ENCODE data around the gene NFE2. TPM values are rescaled to one million over a fixed set of nuclear protein-coding genes. Genes with fewer than 3 reads are reported as not detected.
"Not testable (repeated sequence)": the region's sequence is repeated elsewhere in the genome, so short reads cannot be mapped to it uniquely, and the experiment has no call there.

The NFE2 gene
- total RNA-seq, 1 experiment from 2014 or later, result not detected

DNA sequence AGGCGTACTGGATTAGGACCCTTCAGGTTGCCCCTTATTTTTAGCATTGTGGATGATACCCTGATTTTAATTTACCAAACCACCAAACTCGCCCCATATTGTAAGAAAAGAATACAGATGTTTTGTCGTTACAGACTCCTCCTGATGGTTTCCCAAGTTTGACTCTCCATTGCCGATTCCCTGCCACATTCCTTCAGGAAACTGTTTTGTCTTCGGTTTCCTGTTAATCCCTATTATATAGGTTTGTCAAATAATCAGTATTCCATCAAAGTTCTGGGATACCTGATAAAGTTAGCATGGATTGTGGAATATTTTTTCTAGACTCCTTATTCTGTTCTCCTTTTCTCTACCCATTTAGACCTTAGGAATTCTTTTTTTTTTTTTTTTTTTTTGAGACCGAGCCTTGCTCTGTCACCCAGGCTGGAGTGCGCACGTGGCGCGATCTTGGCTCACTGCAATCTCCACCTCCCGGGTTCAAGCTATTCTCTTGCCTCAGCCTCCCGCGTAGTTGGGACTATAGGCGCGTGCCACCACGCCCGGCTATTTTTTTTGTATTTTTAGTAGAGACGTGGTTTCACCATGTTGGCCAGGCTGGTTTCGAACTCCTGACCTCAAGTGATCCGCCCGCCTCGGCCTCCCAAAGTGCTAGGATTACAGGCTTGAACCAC is 24.8 kb upstream of the NFE2 start:
- not testable (repeated sequence) for H3K36me3 ChIP-seq; DNase-seq; H3K27me3 ChIP-seq; H3K4me1 ChIP-seq; H3K9me3 ChIP-seq (replicated peaks)
- H3K27ac ChIP-seq, result peak overlapping the region; percentile 68
- peak overlapping the region; percentile 73 for H3K4me3 ChIP-seq

DNA sequence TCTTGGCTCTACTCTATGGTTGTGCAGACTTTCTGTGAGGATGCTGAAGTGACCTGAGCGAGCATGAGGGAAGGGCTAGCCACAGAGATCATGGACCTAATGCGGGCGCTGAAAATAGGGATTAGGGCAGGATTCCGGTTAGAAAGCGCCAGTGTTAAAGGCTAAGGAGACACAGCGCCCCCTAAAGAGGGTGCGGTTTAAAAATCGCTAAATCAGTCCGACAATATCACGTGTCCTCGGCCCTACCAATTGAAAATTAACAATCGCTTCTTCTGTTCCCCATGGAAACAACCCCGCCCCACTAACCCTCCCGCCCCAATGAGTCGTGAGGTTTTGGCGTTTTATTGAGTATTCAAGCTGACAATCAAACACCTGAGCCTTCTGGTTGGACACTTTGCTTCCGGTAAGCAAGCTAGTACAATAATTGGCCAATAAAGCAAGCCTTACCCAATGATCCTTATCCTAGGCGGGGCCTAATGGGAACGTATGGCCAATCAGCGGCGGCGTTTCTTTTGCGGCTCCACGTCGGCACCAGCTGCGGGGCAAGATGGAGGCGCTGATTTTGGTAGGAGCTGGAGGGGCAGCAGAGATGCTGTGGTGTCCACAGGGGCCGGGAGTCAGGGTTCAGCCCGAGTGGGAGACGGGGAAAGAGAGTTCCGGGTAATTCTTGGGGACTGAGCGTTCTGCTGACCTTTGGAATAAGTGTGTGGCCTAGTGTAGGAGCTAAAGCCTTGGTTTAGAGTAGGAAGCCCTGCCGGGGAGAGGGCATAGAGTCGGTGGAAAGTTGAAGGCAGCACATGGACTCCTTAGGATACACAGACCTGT is 24.0 kb upstream of the NFE2 start, which contains the start of gene COPZ1:
Gene COPZ1 (plus strand): TSS at position 515 of the 825 bp plus-strand sequence. CDS start 33 bp downstream, at position 548.
- no peaks in the 10 kb centered on the region; the same call in 1 of the 2 replicates for H3K4me1 ChIP-seq
- H3K4me3 ChIP-seq, result peak within 1 kb of the TSS; percentile 73
- H3K27me3 ChIP-seq, result no peaks in the 10 kb centered on the region
- peaks cover 7% of the 10 kb centered on the region; the same call in 1 of the 2 replicates for H3K36me3 ChIP-seq
- no peaks in the 10 kb centered on the region for H3K9me3 ChIP-seq (replicated peaks)
- peak within 1 kb of the TSS; percentile 68 for H3K27ac ChIP-seq
- peak; percentile 97 to 99 for DNase-seq

DNA sequence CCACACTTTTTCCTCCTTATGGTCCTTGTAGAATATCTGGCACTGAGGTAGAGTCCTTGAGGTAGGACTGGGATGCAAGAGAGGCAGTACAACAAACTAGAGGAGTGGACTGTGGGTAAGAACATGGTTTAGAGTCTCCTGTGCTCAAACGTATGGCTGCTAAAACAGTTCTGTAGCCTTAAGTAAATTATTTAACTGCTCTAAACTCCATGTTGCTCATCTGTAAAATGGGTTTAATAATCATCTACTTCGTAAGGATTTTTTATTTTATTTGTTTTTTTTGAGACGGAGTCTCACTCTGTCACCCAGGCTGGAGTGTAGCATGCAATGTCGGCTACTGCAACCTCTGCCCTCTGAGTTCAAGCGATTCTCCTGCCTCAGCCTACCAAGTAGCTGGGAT is 20.5 kb upstream of the NFE2 start:
- H3K27me3 ChIP-seq, result no peaks in the 10 kb centered on the region
- no peaks in the 10 kb centered on the region for H3K36me3 ChIP-seq
- no peak overlapping the region for H3K4me3 ChIP-seq
- no peaks in the 10 kb centered on the region for H3K9me3 ChIP-seq (replicated peaks)
- no peaks in the 10 kb centered on the region for H3K4me1 ChIP-seq
- DNase-seq, result no peak
- no peak overlapping the region for H3K27ac ChIP-seq

DNA sequence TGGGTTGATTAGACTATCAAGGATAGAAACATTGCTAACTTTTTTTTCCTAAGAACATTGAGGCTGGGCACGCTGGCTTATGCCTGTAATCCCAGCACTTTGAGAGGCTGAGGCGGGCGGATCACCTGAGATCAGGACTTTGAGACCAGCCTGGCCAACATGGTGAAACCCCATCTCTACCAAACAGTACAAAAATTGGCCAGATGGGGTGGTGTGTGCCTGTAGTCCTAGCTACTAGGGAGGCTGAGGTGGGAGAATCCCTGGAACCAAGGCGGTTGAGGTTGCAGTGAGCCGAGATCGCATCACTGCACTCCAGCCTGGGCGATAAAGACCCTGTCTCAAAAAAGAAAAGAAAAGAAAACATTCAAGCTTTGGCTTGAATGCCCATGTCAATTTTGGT is 11.5 kb upstream of the NFE2 start:
- H3K27ac ChIP-seq; H3K9me3 ChIP-seq (replicated peaks); DNase-seq; H3K27me3 ChIP-seq; H3K4me1 ChIP-seq; H3K4me3 ChIP-seq; H3K36me3 ChIP-seq: not testable (repeated sequence)

DNA sequence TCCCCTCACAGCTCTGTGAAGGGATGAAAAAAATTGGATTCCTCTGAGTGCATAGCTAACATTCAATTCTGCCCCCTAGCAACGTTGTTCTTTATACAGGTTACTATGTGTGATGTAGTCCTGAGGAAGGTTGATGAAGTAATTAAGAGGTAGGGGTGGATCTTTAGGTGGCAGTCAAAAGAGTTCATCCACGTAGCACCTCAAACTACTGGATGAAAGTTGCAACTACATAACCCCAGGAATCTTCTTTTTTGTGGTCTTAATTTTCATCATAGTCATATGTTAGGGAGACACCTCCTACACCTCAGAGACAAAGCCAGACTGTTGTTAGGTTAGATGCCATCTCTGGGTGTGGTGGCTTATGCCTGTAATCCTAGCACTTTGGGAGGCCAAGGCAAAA is 10.2 kb upstream of the NFE2 start:
- H3K27me3 ChIP-seq, result no peaks in the 10 kb centered on the region
- H3K36me3 ChIP-seq, result no peaks in the 10 kb centered on the region
- H3K4me1 ChIP-seq, result no peaks in the 10 kb centered on the region
- no peaks in the 10 kb centered on the region for H3K9me3 ChIP-seq (replicated peaks)
- DNase-seq, result no peak
- H3K27ac ChIP-seq, result no peak overlapping the region
- no peak overlapping the region for H3K4me3 ChIP-seq

DNA sequence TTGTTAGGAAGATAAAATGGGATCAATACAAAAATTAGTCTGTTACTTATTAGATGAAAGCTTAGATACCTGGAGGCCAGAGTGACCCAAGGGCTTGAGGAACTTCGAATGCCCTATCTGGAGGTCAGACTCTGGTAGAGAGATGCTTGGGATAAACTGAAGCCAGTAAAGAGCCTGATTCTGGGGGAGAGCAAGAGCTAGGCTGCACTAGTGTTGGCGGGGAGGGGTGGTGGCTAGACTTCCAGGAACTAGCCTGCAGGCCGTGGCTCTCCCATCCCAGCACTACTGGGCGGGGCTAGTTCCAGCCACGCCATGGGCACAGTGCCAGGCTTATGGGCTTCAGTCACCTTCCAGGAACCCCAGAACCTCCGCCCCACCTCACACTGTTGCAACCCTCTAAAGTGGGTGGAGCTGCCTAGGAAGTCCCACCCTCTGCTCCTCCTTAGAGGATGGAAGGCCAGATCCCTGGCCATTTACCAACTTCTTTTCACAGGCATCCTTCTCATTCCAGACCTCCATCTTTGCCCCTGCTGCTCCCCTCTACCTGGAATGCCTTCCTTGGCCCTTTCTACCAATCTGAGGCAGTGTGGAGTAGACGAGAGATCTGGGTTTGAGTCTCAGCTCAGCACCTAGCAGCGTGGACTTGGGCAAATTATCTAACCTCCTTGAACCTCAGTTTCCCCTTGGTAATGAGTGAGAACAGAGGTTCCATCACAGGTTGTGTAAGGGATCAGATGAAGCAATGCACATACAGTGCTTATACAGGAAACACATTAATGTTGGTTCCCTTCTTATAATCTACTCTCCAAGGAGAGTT is 6.3 kb upstream of the NFE2 start:
- Histone ChIP-seq H3K4me1 (peaks cover 8% of the 10 kb centered on the region), H3K27ac (no peak overlapping the region), H3K9me3 (replicated peaks) (no peaks in the 10 kb centered on the region), H3K27me3 (0 out of 2 replicates have a peak, but pooled peaks cover 3% of the 10 kb centered on the region), H3K4me3 (no peak overlapping the region), H3K36me3 (no peaks in the 10 kb centered on the region)
- DNase-seq, result peak; percentile 52 to 62

DNA sequence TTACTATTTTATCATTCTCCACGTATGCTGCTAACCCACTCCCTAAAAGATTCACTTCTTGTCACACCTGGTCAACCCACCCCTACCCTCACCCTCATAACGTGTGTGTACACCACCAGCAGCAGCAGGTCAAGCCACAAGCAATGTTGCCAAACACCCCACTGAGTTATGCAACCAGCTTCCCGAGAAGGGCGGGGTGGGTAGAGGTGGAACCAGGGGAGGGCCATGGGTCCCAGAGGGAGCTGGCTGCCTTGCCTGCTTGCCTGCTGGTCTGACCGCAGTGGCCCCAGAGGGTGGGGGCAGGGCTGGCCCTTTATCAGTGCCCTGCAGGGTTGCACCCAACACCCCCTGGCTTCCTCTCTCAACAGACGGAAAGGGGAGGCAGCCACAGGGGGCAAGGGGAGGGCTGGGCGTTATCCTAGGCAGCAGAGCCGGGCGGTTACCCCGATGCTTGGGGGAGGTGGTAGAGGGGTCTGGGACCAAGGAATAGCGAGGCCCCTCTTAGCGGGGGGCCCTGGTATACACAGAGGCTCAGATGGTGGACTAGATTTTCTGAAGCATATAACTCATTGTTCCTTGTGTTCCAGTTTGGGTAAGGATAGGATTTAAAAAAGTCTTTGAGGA is 3.5 kb upstream of the NFE2 start:
- no peak overlapping the region for H3K4me3 ChIP-seq
- H3K4me1 ChIP-seq, result peaks cover 21% of the 10 kb centered on the region
- no peaks in the 10 kb centered on the region for H3K36me3 ChIP-seq
- H3K27ac ChIP-seq, result no peak overlapping the region
- DNase-seq, result peak; percentile 32 to 41
- H3K27me3 ChIP-seq, result peaks cover 3% of the 10 kb centered on the region; the same call in 1 of the 2 replicates
- no peaks in the 10 kb centered on the region for H3K9me3 ChIP-seq (replicated peaks)

DNA sequence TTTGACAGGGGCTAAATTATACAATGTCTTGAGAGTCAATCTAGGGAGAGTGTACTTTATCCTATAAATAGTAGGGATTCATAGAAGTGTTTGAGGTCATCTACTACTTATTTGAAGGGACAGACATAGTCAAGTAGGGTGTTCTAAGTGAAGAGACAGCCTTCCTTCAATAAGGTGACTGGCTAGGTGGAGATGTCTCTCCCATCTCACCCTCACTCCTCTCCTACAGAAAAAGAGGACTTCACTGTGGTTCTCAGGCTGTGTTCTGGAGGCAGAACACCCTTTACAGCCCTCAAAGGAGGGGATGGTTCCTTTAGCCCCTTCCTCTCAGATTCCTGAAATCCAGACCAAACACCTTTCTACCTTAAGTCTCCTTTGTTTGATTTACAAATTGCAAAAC is 2.8 kb upstream of the NFE2 start:
- H3K27ac ChIP-seq, result no peak overlapping the region
- H3K36me3 ChIP-seq, result no peaks in the 10 kb centered on the region
- peaks cover 21% of the 10 kb centered on the region for H3K4me1 ChIP-seq
- H3K27me3 ChIP-seq, result peaks cover 3% of the 10 kb centered on the region; the same call in 1 of the 2 replicates
- H3K4me3 ChIP-seq, result no peak overlapping the region
- DNase-seq, result no peak
- no peaks in the 10 kb centered on the region for H3K9me3 ChIP-seq (replicated peaks)

DNA sequence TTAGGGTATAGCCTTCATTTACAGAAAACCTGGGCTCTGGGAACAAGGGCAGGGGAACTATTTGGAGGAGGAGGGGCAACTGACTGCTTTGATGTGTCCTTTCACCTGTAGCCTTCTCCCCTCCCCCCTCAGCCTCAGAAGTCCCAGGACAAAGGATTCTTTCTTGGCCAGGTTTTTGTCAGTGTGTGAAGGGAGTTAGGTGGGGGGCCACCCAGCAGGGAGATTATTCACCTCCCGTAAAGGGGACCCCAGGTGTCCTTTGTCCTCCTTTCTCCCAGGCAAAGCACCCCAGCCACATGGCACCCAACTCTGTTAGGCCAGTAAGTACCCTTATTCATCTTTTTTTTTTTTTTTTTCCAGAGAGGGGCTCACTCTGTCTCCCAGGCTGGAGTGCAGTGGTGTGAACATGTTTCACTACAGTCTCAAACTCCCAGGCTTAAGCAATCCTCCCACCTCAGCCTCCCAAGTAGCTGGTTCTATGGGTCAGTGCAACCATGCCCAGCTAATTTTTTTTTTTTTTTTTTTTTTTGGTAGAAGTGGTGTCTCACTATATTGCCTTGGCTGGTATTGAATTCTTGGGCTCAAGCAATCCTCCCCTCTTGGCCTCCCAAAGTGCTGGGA is 723 bp upstream of the NFE2 start:
- H3K27me3 ChIP-seq, result peaks cover 3% of the 10 kb centered on the region; the same call in 1 of the 2 replicates
- no peaks in the 10 kb centered on the region for H3K9me3 ChIP-seq (replicated peaks)
- no peak overlapping the region for H3K4me3 ChIP-seq
- H3K4me1 ChIP-seq, result peaks cover 21% of the 10 kb centered on the region
- no peak overlapping the region for H3K27ac ChIP-seq
- no peak for DNase-seq
- no peaks in the 10 kb centered on the region for H3K36me3 ChIP-seq

DNA sequence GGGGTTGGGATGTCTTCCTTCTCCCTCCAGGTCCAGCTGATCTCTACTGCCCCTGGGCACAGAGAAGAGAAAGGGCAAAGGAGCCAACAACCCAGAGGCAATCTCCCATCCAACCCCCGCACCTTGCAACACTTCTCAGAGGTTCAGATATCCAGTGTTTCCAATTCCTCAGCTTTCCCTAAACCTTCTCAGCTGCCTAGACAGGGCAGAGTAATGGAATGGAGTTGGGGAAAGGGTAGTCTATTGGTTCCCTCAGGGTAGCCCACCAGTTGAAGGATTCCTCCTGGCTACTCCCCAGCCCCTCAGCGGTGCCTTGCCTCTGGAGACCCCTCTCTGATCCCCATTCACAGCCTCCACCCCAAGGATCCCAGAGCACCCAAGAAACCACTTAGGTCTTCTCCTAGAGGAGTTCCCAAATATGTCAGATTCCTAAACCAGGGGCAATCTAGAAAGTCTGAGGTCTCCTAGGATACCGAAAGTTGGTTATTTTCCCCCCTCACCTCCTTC is 537 bp downstream of the NFE2 start:
- H3K27ac ChIP-seq, result no peak overlapping the region
- no peak for DNase-seq
- peaks cover 21% of the 10 kb centered on the region for H3K4me1 ChIP-seq
- H3K27me3 ChIP-seq, result peaks cover 3% of the 10 kb centered on the region; the same call in 1 of the 2 replicates
- no peak overlapping the region for H3K4me3 ChIP-seq
- H3K36me3 ChIP-seq, result no peaks in the 10 kb centered on the region
- H3K9me3 ChIP-seq (replicated peaks), result no peaks in the 10 kb centered on the region

DNA sequence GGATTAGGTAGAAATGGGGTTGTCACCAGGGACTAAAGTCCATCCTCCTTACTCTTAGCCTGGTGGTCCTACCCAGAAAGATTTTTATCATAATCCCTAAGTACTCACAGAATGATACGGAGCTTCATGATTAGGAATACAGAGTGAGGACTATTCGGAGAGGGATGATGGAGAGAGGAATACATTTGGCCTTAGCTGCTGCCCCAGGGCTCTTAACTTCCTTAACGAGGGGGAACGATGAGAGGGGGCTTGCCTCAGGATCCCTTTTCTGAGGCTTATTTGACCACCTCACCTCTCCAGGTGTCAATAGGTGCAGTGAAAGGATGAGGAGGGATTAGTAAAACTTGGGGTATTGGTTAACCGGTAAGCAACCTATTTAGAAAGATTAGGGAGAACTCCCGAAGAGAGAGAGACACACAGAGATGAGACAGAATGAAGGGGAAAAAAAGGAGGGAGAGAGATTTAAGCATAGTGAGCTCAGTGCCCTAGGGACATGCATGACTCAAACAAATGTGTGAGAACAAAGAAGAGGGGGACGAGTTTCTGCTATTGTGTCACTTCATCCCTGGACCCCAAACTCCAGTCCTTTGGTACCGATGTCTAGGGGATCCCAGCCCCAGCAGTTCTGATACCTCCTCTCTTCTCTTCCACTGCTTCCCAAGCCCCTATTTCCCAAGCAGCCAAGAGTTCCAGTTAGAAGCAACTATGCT is 1.1 kb downstream of the NFE2 start:
- no peak overlapping the region for H3K27ac ChIP-seq
- H3K36me3 ChIP-seq, result no peaks in the 10 kb centered on the region
- no peaks in the 10 kb centered on the region for H3K9me3 ChIP-seq (replicated peaks)
- peaks cover 3% of the 10 kb centered on the region; the same call in 1 of the 2 replicates for H3K27me3 ChIP-seq
- H3K4me1 ChIP-seq, result peaks cover 21% of the 10 kb centered on the region
- DNase-seq, result no peak
- no peak overlapping the region for H3K4me3 ChIP-seq

DNA sequence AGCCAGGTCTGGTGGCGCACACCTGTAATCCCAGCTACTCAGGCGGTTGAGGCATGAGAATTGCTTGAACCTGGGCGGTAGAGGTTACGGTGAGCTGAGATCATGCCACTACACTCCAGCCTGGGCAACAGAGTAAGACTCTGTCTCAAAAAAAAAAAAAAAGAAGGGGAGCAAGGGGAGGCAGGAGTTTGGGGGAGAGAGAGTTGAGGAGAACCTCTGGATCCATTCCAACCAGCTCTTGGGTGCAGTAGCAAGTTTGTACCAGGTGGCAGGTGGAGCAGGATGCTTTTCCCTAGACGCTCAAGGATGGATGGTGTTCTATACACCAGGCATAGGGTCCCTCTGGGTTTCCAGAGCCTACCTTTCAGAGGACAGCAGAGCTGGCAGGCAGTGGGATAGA is 1.9 kb downstream of the NFE2 start:
- Histone ChIP-seq H3K4me1 (peaks cover 15% of the 10 kb centered on the region), H3K27me3 (peaks cover 3% of the 10 kb centered on the region; the same call in 1 of the 2 replicates), H3K4me3 (no peak overlapping the region), H3K27ac (no peak overlapping the region), H3K9me3 (replicated peaks) (no peaks in the 10 kb centered on the region), H3K36me3 (no peaks in the 10 kb centered on the region)
- no peak for DNase-seq

DNA sequence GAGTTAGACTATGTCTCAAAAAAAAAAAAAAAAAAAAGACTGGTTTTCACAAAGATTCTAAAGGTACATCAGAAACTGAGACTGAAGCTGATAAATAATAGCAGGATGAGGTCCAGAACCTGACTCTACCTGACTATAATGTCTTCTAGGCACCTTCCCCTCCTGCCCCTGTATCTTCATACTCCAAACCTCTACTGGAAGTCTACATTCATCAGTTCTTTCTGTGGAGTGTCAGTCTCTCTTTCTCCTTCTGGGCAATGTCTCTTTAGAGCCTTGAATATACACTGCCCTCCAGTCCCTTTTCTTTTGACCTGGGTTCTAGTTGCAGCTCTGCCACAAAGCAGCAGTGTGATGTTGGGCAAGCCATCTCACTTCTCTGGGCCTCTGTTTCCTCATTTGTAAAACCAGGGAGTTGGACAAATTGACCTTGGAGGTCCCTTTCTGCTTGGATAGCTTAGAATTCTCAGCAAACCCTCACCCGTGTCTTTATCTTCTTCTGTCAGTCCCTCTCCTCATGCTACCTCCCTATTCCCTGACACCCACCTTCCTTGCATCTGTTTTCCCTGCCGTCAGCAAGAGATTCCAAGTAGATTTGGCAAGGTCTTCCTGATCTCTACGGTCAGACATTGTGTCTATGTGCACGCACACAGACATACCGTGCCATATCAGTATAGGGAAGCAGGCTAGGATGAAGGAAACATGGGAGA is 4.3 kb downstream of the NFE2 start:
- no peaks in the 10 kb centered on the region for H3K36me3 ChIP-seq
- peaks cover 13% of the 10 kb centered on the region for H3K4me1 ChIP-seq
- no peaks in the 10 kb centered on the region; the same call in 1 of the 2 replicates for H3K27me3 ChIP-seq
- H3K4me3 ChIP-seq, result no peak overlapping the region
- H3K27ac ChIP-seq, result no peak overlapping the region
- no peak for DNase-seq
- H3K9me3 ChIP-seq (replicated peaks), result no peaks in the 10 kb centered on the region

All from SJCRH30 (cell line).